GM12864 (cell line): ENCODE measurements around the gene SH3PXD2A.

ENCODE experiments used
- DNase-seq: peaks from one replicate; pipeline ENCODE4 v3.0.0-alpha.2; 2011; ENCODE audit warnings: low read depth
- H3K4me3 ChIP-seq: 2 replicates; pipeline ENCODE4 v1.5.1; 2011; ENCODE audit warnings: mild to moderate bottlenecking, low read depth, low read length, control low read depth
- CTCF ChIP-seq: IDR thresholded peaks from 2 replicates; pipeline ENCODE4 v1.5.1; 2011; ENCODE audit warnings: low read depth, mild to moderate bottlenecking, moderate library complexity, low read length, control low read depth, inconsistent platforms; ENCODE audit errors: missing control alignments

SH3PXD2A gene

GRCh38 chr10:103649654-103650423 is 205.5 kb downstream of the SH3PXD2A start:
- H3K4me3 ChIP-seq, result no peak overlapping the region
- TF ChIP-seq CTCF, result no peak
- no peak for DNase-seq

GRCh38 chr10:103648636-103649532 is 206.5 kb downstream of the SH3PXD2A start:
- DNase-seq, result no peak
- no peak for TF ChIP-seq CTCF
- no peak overlapping the region for H3K4me3 ChIP-seq

- no peak for DNase-seq
- H3K4me3 ChIP-seq, result no peak overlapping the region
- TF ChIP-seq CTCF, result no peak
Observed at GRCh38 chr10:103648251-103648635, 207.1 kb downstream of the SH3PXD2A start.

- no peak for DNase-seq
- no peak overlapping the region for H3K4me3 ChIP-seq
- TF ChIP-seq CTCF, result no peak
Observed at GRCh38 chr10:103646304-103646703, 209.1 kb downstream of the SH3PXD2A start.

- H3K4me3 ChIP-seq, result no peak overlapping the region
- TF ChIP-seq CTCF, result no peak
- DNase-seq, result no peak
Observed at GRCh38 chr10:103645141-103646054, 210.0 kb downstream of the SH3PXD2A start.

- TF ChIP-seq CTCF, result no peak
- DNase-seq, result no peak
- H3K4me3 ChIP-seq, result no peak overlapping the region
Observed at GRCh38 chr10:103643381-103643780, 212.0 kb downstream of the SH3PXD2A start.
